ENCODE data around the gene GJE1.

GJE1 gene

DNA sequence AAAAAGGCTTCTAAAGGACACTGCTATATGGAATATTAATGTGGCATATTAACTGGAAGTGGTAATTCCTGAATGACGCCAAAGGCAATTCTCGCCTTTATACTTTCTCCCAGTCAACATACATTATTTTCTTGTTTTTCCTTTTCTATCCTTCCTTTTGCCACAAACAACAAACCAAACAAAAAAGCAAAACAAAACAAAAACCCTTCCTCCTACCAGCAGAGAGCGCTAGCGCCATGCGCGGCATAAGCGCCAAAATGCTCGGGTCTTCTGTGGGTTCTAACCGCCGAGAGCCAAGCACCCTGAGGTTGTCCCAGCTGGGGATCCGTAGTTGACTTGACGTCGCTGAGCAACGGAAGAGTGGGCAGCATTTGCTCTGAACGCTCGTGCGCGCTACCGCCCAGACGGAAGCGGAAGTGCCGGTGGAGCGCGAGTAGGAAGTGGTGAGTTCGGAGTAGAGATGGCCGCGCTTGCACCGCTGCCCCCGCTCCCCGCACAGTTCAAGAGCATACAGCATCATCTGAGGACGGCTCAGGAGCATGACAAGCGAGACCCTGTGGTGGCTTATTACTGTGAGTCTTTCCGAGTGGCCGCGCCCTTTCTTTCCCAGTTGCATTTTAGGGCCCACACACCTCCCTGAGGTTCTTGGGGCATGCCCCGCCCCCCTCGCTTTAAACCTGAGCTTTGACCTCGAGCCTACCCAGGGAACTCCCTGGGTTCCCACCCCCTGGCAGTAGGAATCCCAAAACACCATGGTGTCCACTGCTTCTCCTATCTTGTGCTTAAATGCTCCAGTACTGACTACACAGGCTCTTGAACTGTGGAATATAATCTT is 14.3 kb downstream of the GJE1 start, which contains the start of the genes NMBR and VTA1:
Gene NMBR, minus strand, starts transcription at position 295 of the 835 bp plus-strand sequence. CDS start 58,464 bp downstream, outside the sequence.
Gene VTA1, plus strand, starts transcription at position 436 of the 835 bp plus-strand sequence. Its CDS starts 25 bp downstream, at position 461.
- no peaks in the 10 kb centered on the region for H3K9me3 ChIP-seq
- DNase-seq, result peak; percentile 97 to 98
- no peaks in the 10 kb centered on the region for H3K36me3 ChIP-seq
- intact Hi-C loops (cut with DNase I; ENCODE audit: low total_unique reads), result loop anchor here (5.0 kb wide), 1 partner anchor 60 kb away; no protein-coding TSS in a partner anchor
- H3K4me3 ChIP-seq, result peak within 1 kb of the TSS; percentile 71 to 89
- peaks cover 0 to 30% (median 13%) of the 10 kb centered on the region in 4 donors for H3K4me1 ChIP-seq
- TF ChIP-seq CTCF (IDR thresholded peaks at IDR 0.05), result peak; percentile 88 to 91
- H3K27me3 ChIP-seq, result no peaks in the 10 kb centered on the region
- peak within 1 kb of the TSS; percentile 73 to 86 for H3K27ac ChIP-seq

DNA sequence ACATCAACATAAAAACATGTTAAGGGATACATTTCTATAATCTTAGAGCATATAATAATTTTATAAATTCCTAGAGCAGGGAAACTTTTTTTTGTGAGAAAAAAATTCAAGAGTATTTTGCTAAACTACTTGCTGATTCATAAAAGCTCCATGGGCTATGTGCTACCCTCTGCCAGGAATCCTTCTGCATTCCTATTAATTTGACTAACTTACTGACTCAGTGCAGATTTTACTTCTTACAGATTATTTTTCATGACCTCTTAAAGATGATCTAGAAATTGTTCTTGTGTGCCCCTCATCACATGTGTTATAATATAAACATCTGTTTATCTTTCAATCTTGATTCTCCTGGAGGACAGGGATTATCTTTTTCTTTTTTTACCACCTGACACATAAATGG is 20.0 kb downstream of the GJE1 start:
- Histone ChIP-seq H3K4me3 (no peak overlapping the region), H3K27me3 (no peaks in the 10 kb centered on the region), H3K4me1 (peaks cover 0 to 49% (median 20%) of the 10 kb centered on the region in 4 donors), H3K9me3 (no peaks in the 10 kb centered on the region), H3K36me3 (no peaks in the 10 kb centered on the region), H3K27ac (no peak overlapping the region)
- DNase-seq, result no peak
- intact Hi-C loops (cut with DNase I; ENCODE audit: low total_unique reads), result no loop called here
- TF ChIP-seq CTCF (IDR thresholded peaks at IDR 0.05), result no peak

DNA sequence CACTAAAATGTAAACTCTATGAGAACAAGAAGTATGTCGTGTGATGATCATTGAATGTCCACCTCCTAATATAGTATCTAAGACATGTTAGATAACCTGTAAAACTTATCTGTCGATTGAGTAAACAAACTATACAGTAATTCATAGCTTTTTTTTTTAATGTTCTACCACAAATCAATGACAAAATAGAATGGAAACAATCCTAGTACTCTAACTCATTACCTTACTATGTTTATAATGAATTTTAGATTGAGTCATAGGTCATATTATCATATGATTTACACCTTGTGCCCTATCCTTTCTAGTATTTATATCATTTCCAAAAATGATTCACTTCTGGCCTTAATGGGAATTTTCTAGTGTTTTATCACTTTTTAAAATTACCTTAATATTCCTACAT is 20.5 kb downstream of the GJE1 start:
- Histone ChIP-seq H3K9me3 (no peaks in the 10 kb centered on the region), H3K27me3 (no peaks in the 10 kb centered on the region), H3K36me3 (no peaks in the 10 kb centered on the region), H3K27ac (no peak overlapping the region), H3K4me1 (peaks cover 0 to 44% (median 15%) of the 10 kb centered on the region in 4 donors), H3K4me3 (no peak overlapping the region)
- intact Hi-C loops (cut with DNase I; ENCODE audit: low total_unique reads), result no loop called here
- no peak for TF ChIP-seq CTCF (IDR thresholded peaks at IDR 0.05)
- DNase-seq, result no peak

- Histone ChIP-seq H3K9me3 (no peaks in the 10 kb centered on the region), H3K27me3 (no peaks in the 10 kb centered on the region), H3K36me3 (no peaks in the 10 kb centered on the region), H3K4me3 (no peak overlapping the region), H3K4me1 (peaks cover 0 to 33% (median 11%) of the 10 kb centered on the region in 4 donors), H3K27ac (no peak overlapping the region)
- no peak for TF ChIP-seq CTCF (IDR thresholded peaks at IDR 0.05)
- DNase-seq, result no peak
- intact Hi-C loops (cut with DNase I; ENCODE audit: low total_unique reads), result no loop called here
Measured at GRCh38 chr6:142154336-142154735, 21.6 kb downstream of the GJE1 start.

GRCh38 chr6:142155091-142155490 is 22.4 kb downstream of the GJE1 start:
- H3K4me1 ChIP-seq, result peaks cover 0 to 28% (median 10%) of the 10 kb centered on the region in 4 donors
- H3K36me3 ChIP-seq, result no peaks in the 10 kb centered on the region
- no peaks in the 10 kb centered on the region for H3K9me3 ChIP-seq
- intact Hi-C loops (cut with DNase I; ENCODE audit: low total_unique reads), result no loop called here
- DNase-seq, result no peak
- no peak overlapping the region for H3K4me3 ChIP-seq
- no peak overlapping the region for H3K27ac ChIP-seq
- no peak for TF ChIP-seq CTCF (IDR thresholded peaks at IDR 0.05)
- H3K27me3 ChIP-seq, result no peaks in the 10 kb centered on the region
